Fibroblast of lung (primary cell): ENCODE measurements around the gene MBNL2. TPM values are rescaled to one million over a fixed set of nuclear protein-coding genes. Genes with fewer than 3 reads are reported as not detected.

Source experiments
- DNase-seq, 2 donors: peaks; one replicate each; pipeline versions ENCODE4 v3.0.0 to v3.0.0-alpha.2; 2010; ENCODE audit warnings: low read depth in 2 of 2
- H2AFZ ChIP-seq: 2 replicates; pipeline ENCODE4 v1.5.1; 2012; ENCODE audit warnings: low read length, control low read depth, inconsistent platforms
- H3K27ac ChIP-seq: 2 replicates; pipeline ENCODE4 v1.5.1; 2011; ENCODE audit warnings: low read length, control low read depth; ENCODE audit not compliant: insufficient read depth
- H3K27me3 ChIP-seq: 2 replicates; pipeline ENCODE4 v1.5.1; 2011; ENCODE audit warnings: mild to moderate bottlenecking, low read length; ENCODE audit not compliant: control insufficient read depth, insufficient read depth
- H3K36me3 ChIP-seq: 2 replicates; pipeline ENCODE4 v1.5.1; 2011; ENCODE audit warnings: low read length; ENCODE audit not compliant: control insufficient read depth, insufficient read depth
- H3K4me1 ChIP-seq: 2 replicates; pipeline ENCODE4 v1.5.1; 2011; ENCODE audit warnings: low read length; ENCODE audit not compliant: control insufficient read depth, insufficient read depth; ENCODE audit errors: extremely low read depth
- H3K4me2 ChIP-seq: 2 replicates; pipeline ENCODE4 v1.5.1; 2011; ENCODE audit warnings: low read length, control low read depth; ENCODE audit not compliant: insufficient read depth; ENCODE audit errors: extremely low read depth
- H3K4me3 ChIP-seq, 4 experiments: fragments of 200-600 bp in 1 of 4; sonication (generic) in 1 of 4; replicated peaks in 1 of 4; 2 replicates each; pipeline ENCODE4 v1.5.1; 2011 to 2016; ENCODE audit warnings: low read length in 4 of 4, low read depth in 3 of 4, mild to moderate bottlenecking in 3 of 4, control low read depth in 2 of 4, inconsistent platforms in 1 of 4, mixed read lengths in 1 of 4; ENCODE audit not compliant: insufficient read depth in 1 of 4; ENCODE audit errors: control extremely low read depth in 1 of 4
- H3K79me2 ChIP-seq: 2 replicates; pipeline ENCODE4 v1.5.1; 2012; ENCODE audit warnings: mild to moderate bottlenecking, low read length, inconsistent platforms; ENCODE audit not compliant: control insufficient read depth, insufficient read depth
- H3K9ac ChIP-seq: 2 replicates; pipeline ENCODE4 v1.5.1; 2011; ENCODE audit warnings: mild to moderate bottlenecking, low read length, control low read depth; ENCODE audit not compliant: insufficient read depth
- H3K9me3 ChIP-seq: 2 replicates; pipeline ENCODE4 v1.5.1; 2012; ENCODE audit warnings: low read depth, low read length; ENCODE audit not compliant: control insufficient read depth, insufficient read depth
- H4K20me1 ChIP-seq: 2 replicates; pipeline ENCODE4 v1.5.1; 2011; ENCODE audit warnings: low read length; ENCODE audit not compliant: control insufficient read depth, insufficient read depth; ENCODE audit errors: extremely low read depth
- EZH2 ChIP-seq: IDR thresholded peaks from 2 replicates; pipeline ENCODE4 v1.5.1; 2012; ENCODE audit warnings: low read length, control low read depth, mild to moderate bottlenecking; ENCODE audit errors: missing control alignments
- polyA plus RNA-seq, 2 donors: library from polyadenylated mRNA; depleted of rRNA in 1 of 2; stranded (reverse) in 1 of 2; unstranded in 1 of 2; fragments of >200 nt; gene quantifications; 2 replicates each; pipeline ENCODE4 v1.2.1, GENCODE V29; 2011 to 2012; ENCODE audit warnings: missing spikeins in 1 of 2
- total RNA-seq: library from RNA; depleted of rRNA; stranded (reverse); fragments of >200 nt; gene quantifications from 2 replicates; pipeline ENCODE4 v1.2.1, GENCODE V29; 2014
- TF ChIP-seq, protein P1 (sequence below), 2 donors: IDR thresholded peaks in 1 of 2; conservative IDR thresholded peaks in 1 of 2; 1 replicate in 1 of 2; 2 replicates in 1 of 2; pipeline ENCODE4 v1.5.1; 2011 to 2012; ENCODE audit warnings: low read length in 2 of 2, control low read depth in 1 of 2, inconsistent platforms in 1 of 2, low read depth in 1 of 2, mild to moderate bottlenecking in 1 of 2

Gene MBNL2
- total and polyA plus RNA-seq, 2 donors (not counting 1 experiment from before 2014, with no cell fraction given): 48.9 to 61.1 TPM

DNA sequence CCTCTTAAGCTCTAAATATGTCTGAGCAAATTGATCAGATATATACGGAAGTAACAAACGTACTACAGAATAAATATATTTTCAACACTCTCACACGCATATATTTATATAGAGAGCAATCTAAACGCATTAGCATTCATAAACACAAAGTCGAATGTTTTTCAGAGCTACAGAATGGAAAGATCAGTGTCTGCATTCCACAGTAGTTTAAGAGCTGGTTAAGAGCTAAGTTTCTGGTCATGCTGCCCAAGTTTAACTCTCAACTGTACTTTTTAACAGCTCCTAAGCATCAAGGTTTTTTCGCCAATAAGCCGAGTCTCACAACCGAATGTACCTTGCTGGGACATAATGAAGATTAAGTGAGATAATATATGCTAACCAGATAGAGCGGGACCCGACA is 175.1 kb downstream of the MBNL2 start:
- Histone ChIP-seq H3K4me1 (peaks cover 4% of the 10 kb centered on the region), H3K4me3 (no peak overlapping the region), H3K9me3 (no peaks in the 10 kb centered on the region), H3K36me3 (no peaks in the 10 kb centered on the region), H3K4me2 (no peak overlapping the region), H3K27ac (no peak overlapping the region), H3K79me2 (no peaks in the 10 kb centered on the region), H4K20me1 (no peaks in the 10 kb centered on the region), H3K9ac (no peak overlapping the region), H2AFZ (no peak overlapping the region), H3K27me3 (no peaks in the 10 kb centered on the region)
- TF ChIP-seq, protein P1, sequence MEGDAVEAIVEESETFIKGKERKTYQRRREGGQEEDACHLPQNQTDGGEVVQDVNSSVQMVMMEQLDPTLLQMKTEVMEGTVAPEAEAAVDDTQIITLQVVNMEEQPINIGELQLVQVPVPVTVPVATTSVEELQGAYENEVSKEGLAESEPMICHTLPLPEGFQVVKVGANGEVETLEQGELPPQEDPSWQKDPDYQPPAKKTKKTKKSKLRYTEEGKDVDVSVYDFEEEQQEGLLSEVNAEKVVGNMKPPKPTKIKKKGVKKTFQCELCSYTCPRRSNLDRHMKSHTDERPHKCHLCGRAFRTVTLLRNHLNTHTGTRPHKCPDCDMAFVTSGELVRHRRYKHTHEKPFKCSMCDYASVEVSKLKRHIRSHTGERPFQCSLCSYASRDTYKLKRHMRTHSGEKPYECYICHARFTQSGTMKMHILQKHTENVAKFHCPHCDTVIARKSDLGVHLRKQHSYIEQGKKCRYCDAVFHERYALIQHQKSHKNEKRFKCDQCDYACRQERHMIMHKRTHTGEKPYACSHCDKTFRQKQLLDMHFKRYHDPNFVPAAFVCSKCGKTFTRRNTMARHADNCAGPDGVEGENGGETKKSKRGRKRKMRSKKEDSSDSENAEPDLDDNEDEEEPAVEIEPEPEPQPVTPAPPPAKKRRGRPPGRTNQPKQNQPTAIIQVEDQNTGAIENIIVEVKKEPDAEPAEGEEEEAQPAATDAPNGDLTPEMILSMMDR (conservative IDR thresholded peaks at IDR 0.05 in 1 of 2, IDR thresholded peaks at IDR 0.05 in 1 of 2; ENCODE audit: low read depth in 1 of 2, low read length in 2 of 2): no peak
- no peak for TF ChIP-seq EZH2
- DNase-seq: no peak

GRCh38 chr13:97401421-97401820 is 179.3 kb downstream of the MBNL2 start:
- Histone ChIP-seq H3K79me2 (no peaks in the 10 kb centered on the region), H3K36me3 (no peaks in the 10 kb centered on the region), H3K9ac (no peak overlapping the region), H4K20me1 (no peaks in the 10 kb centered on the region), H3K27me3 (no peaks in the 10 kb centered on the region), H3K4me1 (no peaks in the 10 kb centered on the region), H3K27ac (no peak overlapping the region), H3K4me3 (no peak overlapping the region), H3K9me3 (no peaks in the 10 kb centered on the region), H3K4me2 (no peak overlapping the region), H2AFZ (no peak overlapping the region)
- DNase-seq: no peak
- TF ChIP-seq EZH2: no peak
- TF ChIP-seq, protein P1 (conservative IDR thresholded peaks at IDR 0.05 in 1 of 2, IDR thresholded peaks at IDR 0.05 in 1 of 2; ENCODE audit: low read depth in 1 of 2, low read length in 2 of 2): no peak

DNA sequence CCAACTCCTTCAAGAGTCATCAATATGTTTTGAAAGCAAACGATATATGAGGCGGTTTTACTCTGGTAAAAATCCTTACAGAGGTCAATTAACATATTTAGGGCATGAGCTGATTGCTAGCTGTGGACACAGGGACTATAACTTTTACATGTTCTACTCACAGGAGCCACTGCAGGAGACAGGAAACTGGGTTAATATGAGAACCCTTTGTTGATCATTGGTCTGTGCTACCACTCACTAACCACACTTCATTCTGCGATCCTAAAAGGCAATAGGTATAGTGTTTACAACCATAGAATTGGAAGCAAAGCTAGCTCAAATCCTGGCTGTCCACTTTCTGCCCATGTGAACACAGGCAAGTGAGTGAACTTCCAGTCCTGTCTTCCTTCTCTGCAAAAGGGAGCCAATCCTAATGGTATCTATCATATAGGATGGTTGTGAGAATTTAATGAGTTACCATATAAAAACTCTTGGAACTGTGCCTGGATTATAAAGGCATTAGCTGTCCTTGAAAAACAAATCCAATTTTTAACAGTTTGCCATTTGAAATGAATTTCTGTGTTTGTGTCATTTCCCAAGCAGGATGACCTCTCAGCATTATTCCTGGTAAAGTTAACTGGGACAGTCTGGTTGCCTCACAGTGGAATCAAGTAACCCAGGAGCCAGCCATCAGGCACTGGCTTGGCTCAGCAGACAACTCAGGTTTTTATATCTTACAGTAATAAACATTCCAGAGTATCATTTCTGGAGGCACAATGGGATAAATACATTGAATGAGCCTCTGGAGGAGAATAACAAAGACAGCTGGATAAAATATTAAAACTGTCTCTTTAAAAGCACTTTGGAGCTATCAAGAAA is 182.0 kb downstream of the MBNL2 start:
- Histone ChIP-seq H3K27ac (no peak overlapping the region), H3K36me3 (no peaks in the 10 kb centered on the region), H3K9me3 (no peaks in the 10 kb centered on the region), H4K20me1 (no peaks in the 10 kb centered on the region), H3K9ac (no peak overlapping the region), H2AFZ (no peak overlapping the region), H3K4me2 (no peak overlapping the region), H3K27me3 (no peaks in the 10 kb centered on the region), H3K4me3 (no peak overlapping the region), H3K79me2 (no peaks in the 10 kb centered on the region), H3K4me1 (no peaks in the 10 kb centered on the region)
- DNase-seq: no peak
- no peak for TF ChIP-seq EZH2
- TF ChIP-seq, protein P1 (conservative IDR thresholded peaks at IDR 0.05 in 1 of 2, IDR thresholded peaks at IDR 0.05 in 1 of 2; ENCODE audit: low read depth in 1 of 2, low read length in 2 of 2): no peak
